KMS-11 (cell line): Measurements from ENCODE around the gene EXO5.

Experiments used
- H2AFZ ChIP-seq: fragments of 200-600 bp; sonication (generic); 2 replicates; pipeline ENCODE4 v1.6.1; 2016; ENCODE audit warnings: antibody characterized with exemption, mixed run types, low read depth
- H3K27ac ChIP-seq: fragments of 200-600 bp; sonication (generic); 2 replicates; pipeline ENCODE4 v1.6.1; 2016; ENCODE audit warnings: mild to moderate bottlenecking, mixed run types
- H3K27me3 ChIP-seq: fragments of 200-600 bp; sonication (generic); 2 replicates; pipeline ENCODE4 v1.6.1; 2017; ENCODE audit warnings: mild to moderate bottlenecking, low read depth, mixed run types, moderate library complexity; ENCODE audit not compliant: insufficient read depth
- H3K36me3 ChIP-seq: fragments of 200-600 bp; sonication (generic); 2 replicates; pipeline ENCODE4 v1.6.1; 2017; ENCODE audit warnings: mild to moderate bottlenecking, mixed run types; ENCODE audit not compliant: insufficient read depth
- H3K4me1 ChIP-seq: fragments of 200-600 bp; sonication (generic); 2 replicates; pipeline ENCODE4 v1.6.1; 2016; ENCODE audit warnings: mild to moderate bottlenecking, low read depth, mixed run types; ENCODE audit not compliant: poor library complexity, severe bottlenecking
- H3K4me2 ChIP-seq: fragments of 200-600 bp; sonication (generic); 2 replicates; pipeline ENCODE4 v1.7.0; 2016; ENCODE audit warnings: mild to moderate bottlenecking, mixed run types
- H3K4me3 ChIP-seq: fragments of 200-600 bp; sonication (generic); IDR thresholded peaks from 2 replicates; pipeline ENCODE4 v1.6.1; 2017; ENCODE audit warnings: low read depth, low read length, mixed read lengths; ENCODE audit not compliant: insufficient read depth
- H3K79me2 ChIP-seq: fragments of 200-600 bp; sonication (generic); 2 replicates; pipeline ENCODE4 v1.6.1; 2016; ENCODE audit warnings: low read depth, mixed run types; ENCODE audit not compliant: insufficient read depth
- H3K9ac ChIP-seq: fragments of 200-600 bp; sonication (generic); 2 replicates; pipeline ENCODE4 v1.6.1; 2016; ENCODE audit warnings: mild to moderate bottlenecking, mixed run types
- H4K20me1 ChIP-seq: fragments of 200-600 bp; sonication (generic); 2 replicates; pipeline ENCODE4 v1.6.1; 2016; ENCODE audit warnings: mild to moderate bottlenecking, mixed run types; ENCODE audit not compliant: insufficient read depth
- TF ChIP-seq, protein P1 (sequence below): fragments of 200-600 bp; sonication (generic); conservative IDR thresholded peaks from 2 replicates; pipeline ENCODE4 v1.6.1; 2017; ENCODE audit warnings: low read depth, mild to moderate bottlenecking, antibody characterized with exemption, low read length, moderate library complexity, mixed read lengths

EXO5 gene, protein sequence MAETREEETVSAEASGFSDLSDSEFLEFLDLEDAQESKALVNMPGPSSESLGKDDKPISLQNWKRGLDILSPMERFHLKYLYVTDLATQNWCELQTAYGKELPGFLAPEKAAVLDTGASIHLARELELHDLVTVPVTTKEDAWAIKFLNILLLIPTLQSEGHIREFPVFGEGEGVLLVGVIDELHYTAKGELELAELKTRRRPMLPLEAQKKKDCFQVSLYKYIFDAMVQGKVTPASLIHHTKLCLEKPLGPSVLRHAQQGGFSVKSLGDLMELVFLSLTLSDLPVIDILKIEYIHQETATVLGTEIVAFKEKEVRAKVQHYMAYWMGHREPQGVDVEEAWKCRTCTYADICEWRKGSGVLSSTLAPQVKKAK

DNA sequence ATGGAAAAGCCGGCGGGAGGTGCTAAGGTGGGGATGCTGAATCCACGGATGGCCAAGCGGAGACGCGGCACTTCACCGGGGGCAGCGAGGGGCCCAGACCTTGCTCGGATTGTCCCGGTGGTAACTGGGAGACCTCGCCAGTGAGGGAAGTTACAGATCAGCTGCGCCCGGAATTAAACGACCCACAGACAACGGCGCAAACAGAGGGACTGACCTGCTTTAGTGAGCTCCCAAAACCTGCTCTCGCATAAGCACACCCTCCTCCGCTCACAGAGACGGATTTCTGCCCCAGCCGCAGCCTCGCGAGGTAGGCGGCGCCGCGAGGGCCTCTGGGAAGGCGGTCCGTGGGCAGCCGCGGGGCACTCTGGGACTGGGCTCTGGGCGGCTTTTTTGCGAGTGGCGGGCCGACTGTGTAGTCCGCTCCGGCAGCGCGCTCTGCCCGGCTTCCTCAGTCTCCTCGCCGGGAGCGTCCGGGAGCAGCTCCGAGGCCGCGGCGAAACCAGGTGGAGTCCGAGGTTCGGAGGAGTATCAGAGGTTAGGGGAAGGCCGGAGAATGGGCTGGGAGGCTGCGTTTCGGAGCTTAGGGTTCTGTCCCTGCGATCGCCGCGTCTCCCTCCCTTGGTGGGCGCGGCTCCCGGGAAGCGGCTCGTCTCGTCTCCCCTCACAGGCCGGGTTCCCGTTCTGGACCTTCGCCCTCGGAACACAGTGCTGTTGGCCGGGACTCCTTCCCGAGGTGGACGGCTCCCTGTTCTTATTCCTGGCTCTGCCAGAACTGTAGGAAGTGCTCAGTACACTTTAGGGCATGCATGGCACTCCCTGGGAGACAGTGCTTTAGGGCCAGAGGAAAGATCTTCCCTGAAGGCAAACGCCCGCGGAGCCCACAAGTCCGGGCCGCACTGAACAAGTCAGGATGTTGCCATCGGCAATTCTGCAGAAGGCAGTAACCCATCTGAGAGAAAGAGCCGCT, at the start of gene EXO5:
EXO5 (plus strand) TSS at position 393 of the 967 bp plus-strand sequence. CDS start 5,778 bp downstream, outside the sequence.
- H3K27ac ChIP-seq = no peak within 1 kb of the TSS
- no peaks in the 10 kb centered on the region for H3K27me3 ChIP-seq
- H3K79me2 ChIP-seq = no peaks in the 10 kb centered on the region
- TF ChIP-seq, protein P1, sequence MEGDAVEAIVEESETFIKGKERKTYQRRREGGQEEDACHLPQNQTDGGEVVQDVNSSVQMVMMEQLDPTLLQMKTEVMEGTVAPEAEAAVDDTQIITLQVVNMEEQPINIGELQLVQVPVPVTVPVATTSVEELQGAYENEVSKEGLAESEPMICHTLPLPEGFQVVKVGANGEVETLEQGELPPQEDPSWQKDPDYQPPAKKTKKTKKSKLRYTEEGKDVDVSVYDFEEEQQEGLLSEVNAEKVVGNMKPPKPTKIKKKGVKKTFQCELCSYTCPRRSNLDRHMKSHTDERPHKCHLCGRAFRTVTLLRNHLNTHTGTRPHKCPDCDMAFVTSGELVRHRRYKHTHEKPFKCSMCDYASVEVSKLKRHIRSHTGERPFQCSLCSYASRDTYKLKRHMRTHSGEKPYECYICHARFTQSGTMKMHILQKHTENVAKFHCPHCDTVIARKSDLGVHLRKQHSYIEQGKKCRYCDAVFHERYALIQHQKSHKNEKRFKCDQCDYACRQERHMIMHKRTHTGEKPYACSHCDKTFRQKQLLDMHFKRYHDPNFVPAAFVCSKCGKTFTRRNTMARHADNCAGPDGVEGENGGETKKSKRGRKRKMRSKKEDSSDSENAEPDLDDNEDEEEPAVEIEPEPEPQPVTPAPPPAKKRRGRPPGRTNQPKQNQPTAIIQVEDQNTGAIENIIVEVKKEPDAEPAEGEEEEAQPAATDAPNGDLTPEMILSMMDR = no peak
- no peak within 1 kb of the TSS for H2AFZ ChIP-seq
- H3K4me2 ChIP-seq = no peak within 1 kb of the TSS
- no peaks in the 10 kb centered on the region for H3K36me3 ChIP-seq
- H3K4me1 ChIP-seq = no peaks in the 10 kb centered on the region
- no peak within 1 kb of the TSS for H3K9ac ChIP-seq
- no peak within 1 kb of the TSS for H3K4me3 ChIP-seq
- H4K20me1 ChIP-seq = no peaks in the 10 kb centered on the region

DNA sequence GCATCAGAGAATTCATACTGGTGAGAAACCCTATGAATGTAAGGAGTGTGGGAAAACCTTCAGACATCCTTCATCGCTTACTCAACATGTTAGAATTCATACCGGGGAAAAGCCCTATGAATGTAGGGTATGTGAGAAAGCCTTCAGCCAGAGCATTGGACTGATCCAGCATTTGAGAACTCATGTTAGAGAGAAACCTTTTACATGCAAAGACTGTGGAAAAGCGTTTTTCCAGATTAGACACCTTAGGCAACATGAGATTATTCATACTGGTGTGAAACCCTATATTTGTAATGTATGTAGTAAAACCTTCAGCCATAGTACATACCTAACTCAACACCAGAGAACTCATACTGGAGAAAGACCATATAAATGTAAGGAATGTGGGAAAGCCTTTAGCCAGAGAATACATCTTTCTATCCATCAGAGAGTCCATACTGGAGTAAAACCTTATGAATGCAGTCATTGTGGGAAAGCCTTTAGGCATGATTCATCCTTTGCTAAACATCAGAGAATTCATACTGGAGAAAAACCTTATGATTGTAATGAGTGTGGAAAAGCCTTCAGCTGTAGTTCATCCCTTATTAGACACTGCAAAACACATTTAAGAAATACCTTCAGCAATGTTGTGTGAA, 45.5 kb upstream of the EXO5 start:
- H3K4me3 ChIP-seq = no peak overlapping the region
- H2AFZ ChIP-seq = no peak overlapping the region
- TF ChIP-seq, protein P1 = no peak
- no peaks in the 10 kb centered on the region for H3K27me3 ChIP-seq
- H3K36me3 ChIP-seq = no peaks in the 10 kb centered on the region
- no peaks in the 10 kb centered on the region for H4K20me1 ChIP-seq
- no peak overlapping the region for H3K27ac ChIP-seq
- no peak overlapping the region for H3K9ac ChIP-seq
- H3K79me2 ChIP-seq = no peaks in the 10 kb centered on the region
- no peaks in the 10 kb centered on the region for H3K4me1 ChIP-seq
- no peak overlapping the region for H3K4me2 ChIP-seq

DNA sequence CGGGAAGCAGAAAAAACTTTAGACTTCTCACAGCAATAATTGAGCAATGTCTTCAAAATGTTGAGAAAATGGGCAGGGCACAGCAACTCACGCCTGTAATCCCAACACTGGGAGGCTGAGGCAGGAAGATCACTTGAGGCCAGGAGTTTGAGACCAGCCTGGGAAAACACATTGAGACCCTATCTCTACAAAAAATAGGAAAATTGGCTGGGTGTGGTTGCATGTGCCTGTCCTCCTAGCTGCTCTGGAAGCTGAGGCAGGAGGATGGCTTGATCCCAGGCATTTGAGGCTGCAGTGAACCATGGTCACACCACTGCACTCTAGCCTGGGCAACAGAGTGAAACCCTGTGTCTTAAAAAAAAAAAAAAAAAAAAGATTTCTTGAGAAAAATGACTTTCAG, 39.2 kb upstream of the EXO5 start:
- Histone ChIP-seq H3K27me3 (no peaks in the 10 kb centered on the region), H3K4me1 (no peaks in the 10 kb centered on the region), H3K36me3 (no peaks in the 10 kb centered on the region), H4K20me1 (no peaks in the 10 kb centered on the region), H3K4me2 (no peak overlapping the region), H3K9ac (no peak overlapping the region), H3K79me2 (no peaks in the 10 kb centered on the region), H3K4me3 (no peak overlapping the region), H3K27ac (no peak overlapping the region), H2AFZ (no peak overlapping the region)
- TF ChIP-seq, protein P1 = no peak

DNA sequence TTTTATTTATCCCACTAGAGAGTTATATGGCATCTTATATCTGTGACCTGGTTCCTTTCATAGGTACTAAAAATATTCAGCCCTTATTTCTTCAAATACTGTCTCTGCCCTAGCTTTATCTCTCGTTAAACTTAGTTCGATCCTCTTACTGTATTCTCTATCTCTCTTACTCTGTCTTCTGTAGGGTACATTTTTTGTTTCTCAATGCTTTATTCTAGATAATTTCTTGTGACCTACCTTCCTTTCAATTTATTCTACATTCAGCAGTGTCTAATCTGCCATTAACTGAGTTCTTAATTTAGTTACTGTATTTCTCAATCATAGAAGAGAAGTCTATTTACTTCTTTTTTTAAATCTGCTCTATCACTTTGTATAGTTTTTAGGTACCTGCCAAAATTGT, 33.3 kb upstream of the EXO5 start:
- H3K4me3 ChIP-seq = no peak overlapping the region
- H2AFZ ChIP-seq = no peak overlapping the region
- H3K27ac ChIP-seq = no peak overlapping the region
- TF ChIP-seq, protein P1 = no peak
- no peak overlapping the region for H3K4me2 ChIP-seq
- H3K9ac ChIP-seq = no peak overlapping the region
- no peaks in the 10 kb centered on the region for H3K27me3 ChIP-seq
- no peaks in the 10 kb centered on the region for H3K36me3 ChIP-seq
- H3K79me2 ChIP-seq = no peaks in the 10 kb centered on the region
- H3K4me1 ChIP-seq = no peaks in the 10 kb centered on the region
- H4K20me1 ChIP-seq = no peaks in the 10 kb centered on the region
